Natural killer cell (primary cell): ENCODE results near the gene MAD1L1. TPM values are rescaled to one million over a fixed set of nuclear protein-coding genes. Genes with fewer than 3 reads are reported as not detected.

ENCODE experiments used
- ATAC-seq, 3 donors: fragments of 150-1000 bp in 2 of 3; fragments of 200-7000 bp in 1 of 3; cut with Tn5 transposase; 1 replicate in 1 of 3; 2 replicates in 2 of 3; pipeline ENCODE4 v1.10.0; 2021; ENCODE audit warnings: mild to moderate bottlenecking in 2 of 3, moderate library complexity in 2 of 3
- DNase-seq, 2 donors: peaks; one replicate each; pipeline versions ENCODE4 v3.0.0 to v3.0.0-alpha.2; 2013 to 2021; ENCODE audit warnings: mixed read lengths in 1 of 2
- H3K27ac ChIP-seq: one replicate; pipeline ENCODE4 v1.5.1; 2013; ENCODE audit warnings: mild to moderate bottlenecking, low read length
- H3K27me3 ChIP-seq: one replicate; pipeline ENCODE4 v1.6.1; 2013; ENCODE audit warnings: low read length; ENCODE audit not compliant: control insufficient read depth, insufficient read depth
- H3K36me3 ChIP-seq: one replicate; pipeline ENCODE4 v1.6.1; 2013; ENCODE audit warnings: low read length; ENCODE audit not compliant: control insufficient read depth, insufficient read depth
- H3K4me1 ChIP-seq: one replicate; pipeline ENCODE4 v1.6.1; 2013; ENCODE audit warnings: low read length; ENCODE audit not compliant: control insufficient read depth, insufficient read depth
- H3K4me3 ChIP-seq: one replicate; pipeline ENCODE4 v1.5.1; 2013; ENCODE audit warnings: low read length
- H3K9me3 ChIP-seq: one replicate; pipeline ENCODE4 v1.6.1; 2013; ENCODE audit warnings: low read length; ENCODE audit not compliant: control insufficient read depth, insufficient read depth
- H3K27ac Mint-ChIP-seq, 2 donors: one replicate each; pipeline ENCODE4 v1.8.0; 2022; ENCODE audit warnings: mild to moderate bottlenecking in 2 of 2, mixed read lengths in 2 of 2, moderate library complexity in 1 of 2
- H3K27me3 Mint-ChIP-seq, 2 donors: one replicate each; pipeline ENCODE4 v1.8.0; 2022; ENCODE audit warnings: low read depth in 2 of 2, mixed read lengths in 2 of 2
- H3K36me3 Mint-ChIP-seq: one replicate; pipeline ENCODE4 v1.8.0; 2022; ENCODE audit warnings: mixed read lengths
- H3K4me1 Mint-ChIP-seq, 2 donors: one replicate each; pipeline ENCODE4 v1.8.0; 2022; ENCODE audit warnings: mixed read lengths in 2 of 2
- H3K4me3 Mint-ChIP-seq: one replicate; pipeline ENCODE4 v1.8.0; 2022; ENCODE audit warnings: mild to moderate bottlenecking, moderate library complexity, mixed read lengths
- H3K9me3 Mint-ChIP-seq, 2 donors: one replicate each; pipeline ENCODE4 v1.8.0; 2022; ENCODE audit warnings: mixed read lengths in 2 of 2
- WGBS: methylation state at CpG from one replicate; pipeline ENCODE4 v1.1.7; 2013; ENCODE audit warnings: missing lambda C conversion rate; ENCODE audit not compliant: insufficient coverage; 5-methylcytosine and 5-hydroxymethylcytosine counted together
- intact Hi-C: fragments of 100-400 bp; cut with micrococcal nuclease; formaldehyde crosslinking; loops from one replicate; pipeline ENCODE4 v1.14.2; 2022
- total RNA-seq, 4 donors: library from RNA; stranded (reverse); fragments of 120-200 nt in 1 of 4; gene quantifications; one replicate each; pipeline versions ENCODE4 v1.2.3 to v1.2.4, GENCODE V29; 2013 to 2022
- TF ChIP-seq, protein P1 (sequence below): fragments of 200-600 bp; IDR thresholded peaks from one replicate; pipeline ENCODE4 v1.8.0; 2022; ENCODE audit warnings: antibody characterized with exemption

MAD1L1 gene
- total RNA-seq, 3 donors from 2014 or later (not counting 1 experiment from before 2014, with no cell fraction given), result 53.6 to 81.2 (median 77.4) TPM

DNA sequence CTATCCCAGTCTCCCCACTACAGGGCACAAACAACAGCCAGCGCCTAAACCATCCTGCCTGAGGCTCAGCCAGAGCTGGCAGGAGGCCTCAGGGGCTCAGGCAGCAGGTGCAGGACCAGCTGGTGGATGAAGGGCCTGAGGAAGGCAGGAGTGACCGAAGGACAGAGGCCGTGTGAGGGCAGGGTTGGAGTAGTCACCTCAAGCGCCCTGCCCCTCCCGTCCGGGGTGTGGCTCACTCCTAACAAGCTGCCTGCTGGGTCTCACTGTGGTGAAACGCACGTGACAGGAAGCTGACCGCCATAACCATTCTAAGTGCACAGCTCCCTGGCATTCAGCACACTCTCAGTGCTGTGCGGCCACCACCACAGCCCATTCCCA, 281.6 kb downstream of the MAD1L1 start:
- intact Hi-C loops, result no loop called here
- ATAC-seq, result peak; percentile 60 to 86 (median 84)

DNA sequence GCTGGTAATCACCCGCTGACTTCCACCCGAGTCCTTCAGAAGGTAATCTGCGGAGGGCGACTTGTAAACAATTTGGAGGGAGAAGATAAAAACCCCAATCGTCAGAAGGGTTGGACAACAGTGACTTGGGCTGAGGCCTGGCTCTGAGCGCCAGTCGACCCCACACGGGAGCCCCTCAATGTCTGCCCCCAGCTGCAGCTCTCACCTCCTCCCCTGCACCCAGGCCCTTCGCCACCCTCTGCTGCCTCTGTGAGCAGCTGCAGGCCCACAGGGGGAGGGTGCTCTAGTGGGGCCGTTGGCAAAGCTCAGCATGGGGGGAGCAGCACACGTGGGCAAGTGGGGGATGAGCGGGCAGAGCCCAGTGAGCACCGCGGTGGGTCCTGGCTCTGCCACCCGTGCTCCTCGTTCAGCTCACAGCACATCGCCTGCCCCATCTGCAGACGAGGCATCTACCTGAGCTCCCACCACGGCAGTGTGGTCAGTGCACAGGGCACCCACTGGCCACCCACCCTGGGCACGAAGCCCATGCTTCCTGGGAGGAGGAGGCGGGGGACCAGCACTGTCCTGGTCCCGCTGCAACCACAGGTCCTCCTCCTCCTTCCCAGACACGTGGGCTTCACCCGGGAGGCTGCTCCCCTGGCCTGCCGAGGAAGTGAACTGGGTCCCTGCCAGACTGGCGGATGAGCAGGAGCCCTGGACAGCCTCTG, 282.1 kb downstream of the MAD1L1 start:
- Mint-ChIP-seq H3K36me3 (no peaks in the 10 kb centered on the region), H3K9me3 (no peaks in the 10 kb centered on the region), H3K27ac (peak overlapping the region in 1 of 2 donors; percentile 47), H3K4me1 (peaks cover 26 to 40% of the 10 kb centered on the region in 2 donors), H3K4me3 (peak overlapping the region; percentile 68), H3K27me3 (peaks cover 0 to 4% of the 10 kb centered on the region in 2 donors)
- Histone ChIP-seq H3K4me1 (peaks cover 29% of the 10 kb centered on the region), H3K27ac (no peak overlapping the region), H3K36me3 (no peaks in the 10 kb centered on the region), H3K4me3 (no peak overlapping the region), H3K27me3 (no peaks in the 10 kb centered on the region), H3K9me3 (no peaks in the 10 kb centered on the region)
- intact Hi-C loops, result no loop called here
- 78% methylated on average over 26 of the region's 26 CpGs for WGBS
- DNase-seq (no peak), ATAC-seq (peak in 2 of 3 donors; percentile 5 to 13)
- TF ChIP-seq, protein P1, sequence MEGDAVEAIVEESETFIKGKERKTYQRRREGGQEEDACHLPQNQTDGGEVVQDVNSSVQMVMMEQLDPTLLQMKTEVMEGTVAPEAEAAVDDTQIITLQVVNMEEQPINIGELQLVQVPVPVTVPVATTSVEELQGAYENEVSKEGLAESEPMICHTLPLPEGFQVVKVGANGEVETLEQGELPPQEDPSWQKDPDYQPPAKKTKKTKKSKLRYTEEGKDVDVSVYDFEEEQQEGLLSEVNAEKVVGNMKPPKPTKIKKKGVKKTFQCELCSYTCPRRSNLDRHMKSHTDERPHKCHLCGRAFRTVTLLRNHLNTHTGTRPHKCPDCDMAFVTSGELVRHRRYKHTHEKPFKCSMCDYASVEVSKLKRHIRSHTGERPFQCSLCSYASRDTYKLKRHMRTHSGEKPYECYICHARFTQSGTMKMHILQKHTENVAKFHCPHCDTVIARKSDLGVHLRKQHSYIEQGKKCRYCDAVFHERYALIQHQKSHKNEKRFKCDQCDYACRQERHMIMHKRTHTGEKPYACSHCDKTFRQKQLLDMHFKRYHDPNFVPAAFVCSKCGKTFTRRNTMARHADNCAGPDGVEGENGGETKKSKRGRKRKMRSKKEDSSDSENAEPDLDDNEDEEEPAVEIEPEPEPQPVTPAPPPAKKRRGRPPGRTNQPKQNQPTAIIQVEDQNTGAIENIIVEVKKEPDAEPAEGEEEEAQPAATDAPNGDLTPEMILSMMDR, result no peak

More for the DNA sequence above, 281.6 kb downstream of the MAD1L1 start:
- peak; percentile 45 to 49 for DNase-seq
- Mint-ChIP-seq H3K4me3 (peak overlapping the region; percentile 68), H3K27me3 (peaks cover 0 to 7% of the 10 kb centered on the region in 2 donors), H3K4me1 (peaks cover 26 to 37% of the 10 kb centered on the region in 2 donors), H3K36me3 (no peaks in the 10 kb centered on the region), H3K27ac (peak overlapping the region in 1 of 2 donors; percentile 38), H3K9me3 (no peaks in the 10 kb centered on the region)
- Histone ChIP-seq H3K4me1 (peaks cover 29% of the 10 kb centered on the region), H3K4me3 (no peak overlapping the region), H3K27ac (no peak overlapping the region), H3K36me3 (no peaks in the 10 kb centered on the region), H3K9me3 (no peaks in the 10 kb centered on the region), H3K27me3 (no peaks in the 10 kb centered on the region)
- TF ChIP-seq, protein P1, result no peak
- 28% methylated on average over 10 of the region's 10 CpGs for WGBS

DNA sequence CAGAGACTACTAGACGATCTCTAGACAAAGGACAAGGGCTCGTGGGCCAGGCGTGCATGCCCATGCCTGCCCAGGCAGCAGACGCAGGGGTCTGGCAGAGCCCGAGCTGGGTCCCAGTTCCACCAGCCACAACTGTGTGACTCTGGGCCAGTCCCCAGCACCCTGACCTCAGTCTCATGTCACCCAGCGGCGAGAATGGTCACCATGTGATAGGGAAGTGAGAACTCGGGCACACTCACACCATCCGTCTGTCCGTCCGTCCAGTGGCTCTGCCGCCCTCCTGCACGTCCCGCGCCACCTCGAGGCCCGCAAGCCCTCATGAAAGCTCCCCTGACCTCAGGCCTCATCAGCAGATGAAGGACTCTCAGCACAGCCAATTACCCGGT, 282.7 kb downstream of the MAD1L1 start:
- H3K4me1 Mint-ChIP-seq, result peaks cover 26 to 46% of the 10 kb centered on the region in 2 donors
- peak overlapping the region in 1 of 2 donors; percentile 47 for H3K27ac Mint-ChIP-seq
- ATAC-seq (no peak), DNase-seq (no peak)
- TF ChIP-seq, protein P1, result no peak
- no peaks in the 10 kb centered on the region for H3K36me3 ChIP-seq
- 94% methylated on average over 18 of the region's 18 CpGs for WGBS
- intact Hi-C loops, result no loop called here
- H3K9me3 Mint-ChIP-seq, result no peaks in the 10 kb centered on the region
- no peak overlapping the region for H3K27ac ChIP-seq
- peaks cover 30% of the 10 kb centered on the region for H3K4me1 ChIP-seq
- peaks cover 0 to 4% of the 10 kb centered on the region in 2 donors for H3K27me3 Mint-ChIP-seq
- peak overlapping the region; percentile 37 for H3K4me3 Mint-ChIP-seq
- H3K9me3 ChIP-seq, result no peaks in the 10 kb centered on the region
- no peak overlapping the region for H3K4me3 ChIP-seq
- no peaks in the 10 kb centered on the region for H3K36me3 Mint-ChIP-seq
- no peaks in the 10 kb centered on the region for H3K27me3 ChIP-seq
